ENCODE measurements around the gene GPHN.
"Not testable (repeated sequence)": the region's sequence is repeated elsewhere in the genome, so short reads cannot be mapped to it uniquely, and the experiment has no call there.

GPHN gene

DNA sequence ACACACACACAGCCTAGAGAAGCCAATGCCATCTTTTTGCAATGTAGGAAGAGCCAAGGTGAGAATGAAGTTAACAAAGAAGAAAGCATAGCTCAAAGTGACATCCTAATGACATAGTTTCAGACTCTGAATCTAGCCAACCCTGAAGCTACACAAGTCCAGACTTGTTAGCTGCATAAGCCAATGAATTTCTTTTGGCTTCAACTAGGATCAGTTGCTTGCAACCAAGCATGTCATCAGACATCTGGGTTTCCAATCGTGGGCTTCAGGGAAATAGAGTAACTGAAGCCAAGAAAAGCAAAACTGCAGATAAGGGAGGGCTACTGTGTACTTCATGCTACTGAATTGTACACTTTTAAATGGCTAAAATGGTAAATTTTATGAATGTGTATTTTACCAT, 4.4 kb upstream of the GPHN start:
- no peak for DNase-seq

DNA sequence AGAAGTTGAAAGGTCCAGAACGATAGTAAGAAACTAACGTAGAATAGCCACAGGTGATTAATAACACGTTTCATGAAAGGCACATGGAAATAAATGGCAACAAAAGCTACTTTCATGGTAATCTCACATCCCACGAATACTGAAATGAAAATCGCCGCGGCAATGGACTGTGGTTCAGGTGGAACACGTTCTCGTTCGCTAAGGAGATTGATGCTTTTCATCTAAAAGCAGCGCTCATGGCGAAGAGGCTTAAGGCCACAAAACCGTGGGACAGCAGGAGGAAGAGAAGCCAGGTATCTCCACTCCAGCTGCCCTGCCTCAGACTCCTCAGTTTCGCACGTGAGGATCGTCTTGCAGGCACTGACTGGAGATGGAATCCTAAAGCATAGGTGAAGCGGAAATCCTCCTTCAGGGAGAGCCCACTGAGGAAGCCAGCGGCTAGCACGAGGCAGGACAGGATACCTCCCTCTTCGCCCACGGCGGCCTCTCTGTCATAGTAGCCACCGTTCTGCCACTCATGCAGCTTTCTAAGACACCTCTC, 696 bp upstream of the GPHN start:
- DNase-seq, result no peak

DNA sequence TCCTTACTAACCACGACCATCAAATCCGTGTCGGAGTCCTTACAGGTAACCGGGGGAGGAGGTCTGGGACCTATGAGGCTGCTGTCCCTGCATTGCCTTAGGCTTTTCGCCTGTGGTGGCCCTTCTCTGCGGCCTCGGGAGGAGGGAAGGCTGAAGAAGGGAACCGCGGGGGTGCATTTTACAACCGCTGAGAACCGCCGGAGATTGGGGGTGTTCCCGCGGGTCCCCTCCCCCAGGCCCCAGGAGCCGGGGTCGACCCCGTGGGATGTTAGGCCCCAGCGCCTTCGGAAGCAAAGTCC, 549 bp downstream of the GPHN start:
- DNase-seq, result no peak

DNA sequence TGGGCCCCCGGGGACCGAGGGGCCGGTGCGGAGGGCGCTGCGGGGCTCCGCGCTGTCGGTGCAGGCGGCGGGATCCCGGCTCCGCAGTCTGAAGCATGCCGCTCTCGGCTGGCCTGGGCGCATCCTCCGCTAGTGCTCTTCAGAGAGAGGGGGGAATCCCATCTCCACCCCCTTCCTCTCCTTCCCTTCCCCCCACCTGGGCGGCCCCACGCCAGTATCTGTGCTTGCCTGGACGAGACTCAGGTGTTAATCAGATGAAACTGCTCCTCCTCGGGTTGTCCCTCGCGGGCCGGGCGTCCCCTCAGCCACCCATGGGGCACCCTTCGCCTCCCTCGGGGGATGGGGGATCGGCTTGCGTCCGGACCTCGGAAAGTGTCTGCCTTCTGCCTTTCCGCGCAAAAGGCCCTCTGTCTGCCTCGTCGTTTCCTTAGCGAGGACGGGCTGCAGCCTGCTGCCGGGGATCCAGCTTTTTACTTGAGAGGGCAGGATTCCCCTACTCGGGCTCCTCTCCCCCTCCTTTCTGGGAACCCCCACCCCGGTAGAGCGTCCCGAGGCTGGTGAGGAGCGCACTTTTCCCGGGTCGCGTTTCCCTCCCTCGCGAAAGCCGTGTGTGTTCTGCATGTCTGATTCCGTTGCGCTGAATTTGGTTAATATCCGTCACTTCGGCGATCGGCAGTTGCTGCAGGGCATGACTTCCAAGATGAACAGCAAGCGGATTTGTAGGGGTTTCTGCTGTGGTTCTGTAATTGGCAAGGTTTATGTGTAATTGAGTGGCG, 1.1 kb downstream of the GPHN start:
- peak; percentile 13 for DNase-seq

DNA sequence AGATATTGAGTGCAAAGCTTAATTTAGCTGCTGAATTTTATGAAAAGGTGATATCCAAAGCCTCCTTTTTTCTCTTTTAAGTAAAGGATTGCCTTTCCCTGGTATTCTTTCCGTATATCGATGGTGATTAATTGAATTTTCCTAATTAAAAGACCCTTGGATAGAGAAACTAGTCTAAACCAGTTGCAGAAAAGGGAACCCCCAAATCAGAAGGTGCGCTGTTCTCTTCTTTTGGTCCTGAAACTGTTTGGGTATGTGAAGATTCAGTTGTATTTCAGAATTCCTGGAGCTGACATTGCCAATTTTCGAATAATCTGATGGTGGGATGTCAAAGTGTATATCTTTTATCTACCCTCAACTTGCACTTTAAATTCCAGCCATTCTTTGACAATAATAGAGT, 1.9 kb downstream of the GPHN start:
- no peak for DNase-seq

DNA sequence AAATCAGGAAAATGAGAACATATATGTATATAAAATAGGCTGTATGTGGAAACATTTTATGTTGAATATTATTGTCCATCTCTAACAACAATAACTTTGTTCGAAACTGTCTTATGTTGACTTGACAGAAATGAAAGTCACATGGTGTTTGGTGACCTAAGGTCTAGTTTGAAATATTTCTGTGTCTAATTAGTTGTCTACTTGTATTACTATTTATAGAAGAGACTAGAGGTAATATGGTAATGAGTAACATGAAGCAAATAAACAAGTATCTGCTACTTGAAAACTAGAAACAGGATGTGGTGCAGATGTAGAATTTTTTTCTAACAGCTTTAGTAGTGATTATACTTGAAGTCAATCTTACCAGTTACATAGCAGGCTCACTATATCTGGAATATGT, 3.9 kb downstream of the GPHN start:
- DNase-seq, result no peak

DNA sequence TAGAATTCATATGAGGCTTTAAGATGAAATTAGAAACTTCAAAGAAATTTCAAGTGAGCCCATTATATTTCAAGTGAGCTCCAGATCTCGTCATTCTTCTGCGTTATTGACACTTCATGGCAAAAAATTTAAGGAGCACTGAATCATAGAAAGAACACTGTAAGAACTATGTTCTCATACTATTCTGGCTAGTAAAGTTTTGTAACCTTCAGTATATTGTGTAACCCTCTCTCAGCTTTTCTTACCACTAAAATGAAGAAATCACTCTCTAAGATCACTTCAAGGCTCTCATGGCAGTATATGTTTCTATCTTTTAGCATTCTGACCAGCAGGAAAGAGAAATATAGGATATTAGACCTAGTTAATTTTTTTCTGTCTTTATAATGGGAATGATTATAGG, 6.3 kb downstream of the GPHN start:
- no peak for DNase-seq

DNA sequence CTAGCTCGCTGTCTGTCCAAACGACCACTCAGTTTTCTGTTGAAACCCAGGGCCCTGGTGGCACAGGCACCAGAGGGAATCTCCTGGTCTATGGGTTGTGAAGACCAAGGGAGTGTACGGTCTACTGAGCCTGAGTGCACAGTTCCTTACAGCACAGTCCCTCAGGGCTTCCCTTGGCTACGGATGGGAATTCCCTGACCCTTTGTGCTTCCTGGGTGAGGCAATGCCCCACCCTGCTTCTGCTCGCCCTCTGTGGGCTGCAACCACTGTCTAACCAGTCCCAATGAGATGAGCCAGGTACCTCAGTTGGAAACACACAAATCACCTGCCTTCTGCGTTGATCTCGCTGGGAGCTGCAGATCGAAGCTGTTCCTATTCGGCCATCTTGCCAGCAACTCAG, 22.6 kb downstream of the GPHN start:
- no peak for DNase-seq

DNA sequence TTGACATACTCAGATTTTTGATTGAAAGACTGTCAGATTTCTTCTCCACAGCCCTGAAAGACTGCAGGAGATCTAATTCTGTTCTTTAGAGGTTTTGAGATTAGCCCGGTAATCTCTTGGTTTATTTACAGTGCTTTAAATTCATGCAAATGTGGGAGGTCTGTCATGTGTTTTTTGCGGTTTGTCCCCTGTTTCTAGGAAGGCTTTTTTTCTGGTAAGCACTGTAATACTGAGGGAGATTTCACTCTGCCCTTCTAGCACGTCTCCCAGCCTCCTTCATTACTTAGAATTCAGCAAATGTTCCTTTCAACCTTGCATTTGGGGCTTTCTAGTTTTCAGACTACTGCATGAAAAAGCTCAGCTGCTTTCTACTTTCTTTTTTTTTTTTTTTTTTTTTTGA, 31.1 kb downstream of the GPHN start:
- DNase-seq, result no peak

DNA sequence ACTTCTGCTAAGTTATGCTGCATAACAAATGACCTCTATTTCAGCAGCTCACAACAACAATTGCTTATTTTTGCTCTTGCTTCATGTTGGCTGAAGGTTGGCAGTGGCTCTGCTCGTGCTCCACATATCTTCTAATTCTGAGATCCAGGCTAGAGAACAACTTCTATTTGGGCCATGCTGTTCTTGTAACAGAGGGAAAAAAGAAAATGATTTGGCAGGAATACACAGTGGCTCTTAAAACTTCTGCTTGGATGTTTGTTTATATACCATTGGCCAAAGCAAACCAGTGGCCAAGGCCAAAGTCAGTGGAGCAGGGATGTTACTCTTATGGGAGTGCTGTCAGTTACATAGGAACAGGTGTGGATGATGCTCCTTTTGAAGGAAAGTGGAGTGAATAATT, 32.1 kb downstream of the GPHN start:
- no peak for DNase-seq

DNA sequence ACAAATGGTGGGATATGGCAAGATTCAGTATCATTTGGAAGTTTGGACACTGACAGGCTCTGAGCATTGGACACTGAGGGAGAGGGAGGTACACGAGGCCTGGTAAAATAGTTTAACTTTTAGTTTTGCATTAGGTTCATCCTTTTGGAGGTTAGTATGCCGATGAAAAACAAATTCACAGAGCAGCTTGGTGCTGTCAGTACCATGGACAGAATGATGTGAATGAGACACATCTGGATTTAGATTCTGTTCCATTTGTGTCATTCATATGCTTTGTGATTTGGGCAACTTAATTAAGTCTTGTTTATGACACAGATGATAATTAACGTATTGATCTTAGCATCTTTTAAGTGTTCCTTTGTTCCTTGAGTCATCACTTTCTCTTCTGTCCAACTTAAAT, 33.7 kb downstream of the GPHN start:
- no peak for DNase-seq

DNA sequence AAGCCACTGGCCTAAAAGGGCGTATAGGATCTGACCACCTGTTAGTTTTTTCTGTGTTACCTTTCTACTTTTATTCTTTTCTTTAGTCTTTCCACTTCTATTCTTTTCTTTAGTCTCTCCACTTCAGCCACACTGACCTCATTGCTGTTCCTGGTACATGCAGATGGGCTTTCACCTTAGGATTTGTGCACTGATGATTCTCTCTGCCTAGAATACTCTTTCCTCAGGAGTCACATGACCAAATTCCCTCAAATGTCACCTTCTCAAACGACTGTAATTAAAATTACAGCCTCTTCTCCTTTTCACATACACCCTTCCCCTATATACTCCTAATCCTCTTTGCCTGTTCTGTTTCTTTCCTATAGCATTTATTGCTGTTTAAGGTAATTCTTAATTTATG, 36.0 kb downstream of the GPHN start:
- DNase-seq, result no peak

DNA sequence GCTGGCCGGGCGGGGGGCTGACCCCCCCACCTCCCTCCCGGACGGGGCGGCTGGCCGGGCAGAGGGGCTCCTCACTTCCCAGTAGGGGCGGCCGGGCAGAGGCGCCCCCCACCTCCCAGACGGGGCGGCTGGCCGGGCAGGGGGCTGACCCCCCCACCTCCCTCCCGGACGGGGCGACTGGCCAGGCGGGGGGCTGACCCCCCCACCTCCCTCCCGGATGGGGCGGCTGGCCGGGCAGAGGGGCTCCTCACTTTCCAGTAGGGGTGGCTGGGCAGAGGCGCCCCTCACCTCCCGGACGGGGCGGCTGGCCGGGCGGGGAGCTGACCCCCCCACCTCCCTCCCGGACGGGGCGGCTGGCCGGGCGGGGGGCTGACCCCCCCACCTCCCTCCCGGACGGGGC, 37.2 kb downstream of the GPHN start:
- DNase-seq, result not testable (repeated sequence)

DNA sequence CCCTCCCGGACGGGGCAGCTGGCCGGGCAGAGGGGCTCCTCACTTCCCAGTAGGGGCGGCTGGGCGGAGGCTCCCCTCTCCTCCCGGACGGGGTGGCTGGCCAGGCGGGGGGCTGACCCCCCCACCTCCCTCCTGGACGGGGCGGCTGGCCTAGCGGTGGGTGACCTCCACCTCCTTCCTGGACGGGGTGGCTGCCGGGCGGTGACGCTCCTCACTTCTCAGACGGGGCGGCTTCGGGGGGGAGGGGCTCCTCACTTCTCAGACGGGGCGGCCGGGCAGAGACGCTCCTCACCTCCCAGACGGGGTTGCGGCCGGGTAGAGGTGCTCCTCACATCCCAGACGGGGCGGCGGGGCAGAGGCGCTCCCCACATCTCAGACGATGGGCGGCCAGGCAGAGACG, 37.8 kb downstream of the GPHN start:
- DNase-seq, result not testable (repeated sequence)

DNA sequence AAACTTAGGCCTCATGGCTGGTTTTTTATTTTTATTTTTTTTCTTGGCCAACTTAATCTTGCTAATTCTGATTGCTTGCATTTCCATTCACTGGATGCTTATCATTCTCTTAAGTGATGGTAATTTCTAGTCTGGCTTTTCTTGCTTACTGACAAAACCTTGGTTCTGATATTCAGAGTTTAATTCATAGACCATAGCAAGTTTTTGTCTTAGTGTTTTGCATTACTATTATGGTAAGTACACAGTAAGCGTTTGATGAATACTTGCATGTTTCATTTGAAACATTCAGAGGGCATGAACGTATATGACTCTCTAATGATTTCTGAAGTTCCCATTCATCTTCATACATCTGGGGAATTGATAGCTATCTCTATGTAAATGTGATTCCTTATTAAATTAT, 55.8 kb downstream of the GPHN start:
- DNase-seq, result no peak

DNA sequence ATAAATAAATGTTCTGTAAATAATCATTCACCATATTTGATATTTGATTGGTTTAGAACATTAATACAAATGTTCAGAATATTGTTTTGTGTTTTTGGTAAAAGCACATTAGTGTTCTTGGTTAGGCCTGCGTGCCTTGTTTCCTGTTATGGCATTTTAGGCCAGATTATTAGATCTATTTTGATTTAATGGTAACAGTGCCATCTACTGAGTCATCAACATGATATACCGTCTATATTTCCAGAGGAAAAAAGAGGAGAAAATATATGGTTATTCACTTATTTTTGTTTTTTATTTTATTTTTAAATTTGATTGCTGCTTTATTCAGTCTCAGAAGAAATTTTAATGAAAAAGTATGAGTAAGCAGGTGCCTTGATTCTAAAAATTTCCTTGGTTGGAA, 60.3 kb downstream of the GPHN start:
- DNase-seq, result no peak

DNA sequence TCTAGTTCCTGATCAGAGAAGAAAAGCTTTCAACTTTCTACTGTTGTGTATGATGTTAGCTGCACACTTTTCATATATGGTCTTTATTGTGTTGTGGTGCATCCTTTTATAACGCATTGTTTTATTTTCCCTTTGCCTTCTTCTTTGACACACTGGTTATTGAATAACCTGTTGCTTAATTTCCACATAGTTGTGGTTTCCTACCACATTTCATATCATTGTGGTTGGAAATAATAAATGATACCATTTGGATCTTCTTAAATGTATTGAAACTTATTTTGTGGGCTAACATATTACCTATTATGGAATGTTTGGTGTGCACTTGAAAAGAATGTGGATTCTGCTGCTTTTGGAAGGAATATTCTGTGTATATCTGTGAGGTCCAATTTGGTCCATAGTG, 64.9 kb downstream of the GPHN start:
- no peak for DNase-seq

DNA sequence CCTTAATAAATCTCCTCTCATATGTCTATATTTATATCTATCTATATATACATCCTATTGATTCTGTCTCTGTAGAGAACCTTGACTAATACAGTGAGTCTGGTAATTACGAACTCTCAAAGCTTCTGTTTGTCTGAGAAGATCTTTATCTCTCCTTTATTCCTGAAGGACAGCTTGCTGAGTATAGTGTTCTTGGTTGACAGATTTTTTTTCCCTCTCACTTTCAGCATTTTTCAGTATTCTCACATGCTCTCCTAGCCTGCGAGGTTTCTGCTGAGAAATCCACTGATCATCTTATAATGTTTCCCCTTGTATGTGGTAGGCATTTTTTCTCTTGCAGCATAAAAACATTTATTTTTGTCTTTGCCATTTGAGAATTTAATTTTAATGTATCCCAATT, 67.1 kb downstream of the GPHN start:
- no peak for DNase-seq

DNA sequence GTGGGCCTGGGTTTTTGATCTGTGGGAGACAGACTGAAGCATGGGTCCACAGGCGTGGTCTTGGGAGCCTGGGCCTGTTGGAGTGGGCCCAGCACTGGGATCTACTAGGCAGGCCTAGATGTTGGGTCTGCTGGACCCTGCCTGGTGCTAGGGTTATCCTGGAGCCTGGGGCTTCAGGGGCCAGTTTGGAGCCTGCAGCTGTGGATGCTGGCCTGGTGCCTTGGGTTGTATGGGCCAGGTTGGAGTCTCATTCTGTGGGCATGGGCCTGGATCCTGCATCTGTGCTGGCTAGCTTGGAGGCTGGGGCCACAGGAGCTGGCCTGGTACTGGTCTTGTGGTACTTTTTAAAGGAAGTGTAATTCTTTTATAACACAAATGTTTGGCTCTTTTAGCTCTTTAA, 68.0 kb downstream of the GPHN start:
- no peak for DNase-seq

DNA sequence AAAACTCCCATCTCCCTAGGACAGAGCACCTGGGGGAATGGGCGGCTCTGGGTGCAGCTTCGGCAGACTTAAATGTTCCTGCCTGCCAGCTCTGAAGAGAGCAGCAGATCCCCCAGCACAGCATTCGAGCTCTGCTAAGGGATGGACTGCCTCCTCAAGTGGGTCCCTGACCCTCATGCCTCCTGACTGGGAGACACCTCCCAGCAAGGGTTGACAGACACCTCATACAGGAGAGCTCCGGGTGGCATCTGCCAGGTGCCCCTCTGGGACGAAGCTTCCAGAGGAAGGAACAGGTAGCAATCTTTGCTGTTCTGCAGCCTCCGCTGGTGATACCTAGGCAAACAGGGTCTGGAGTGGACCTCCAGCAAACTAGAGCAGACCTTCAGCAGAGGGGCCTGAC, 79.8 kb downstream of the GPHN start:
- not testable (repeated sequence) for DNase-seq

DNA sequence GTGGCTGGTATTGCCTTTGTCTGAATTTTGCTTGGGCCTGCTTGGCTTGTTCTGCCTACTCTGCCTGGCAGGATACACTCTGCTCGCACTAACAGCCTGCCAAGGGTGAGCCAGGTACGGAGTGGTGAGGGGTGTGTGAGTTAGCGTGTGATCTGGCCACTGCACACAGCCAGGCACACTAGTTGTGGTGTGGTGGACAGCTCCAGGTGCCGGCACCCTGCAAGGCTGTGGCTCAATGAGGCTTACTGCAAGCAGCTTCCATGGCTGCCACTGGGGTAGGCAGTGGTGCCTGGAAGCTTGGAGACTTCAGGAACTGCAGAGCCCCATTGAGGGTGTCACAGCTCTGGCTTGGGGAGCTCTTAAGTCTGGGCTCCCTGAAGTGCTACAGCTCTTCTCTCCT, 87.4 kb downstream of the GPHN start:
- DNase-seq, result no peak

DNA sequence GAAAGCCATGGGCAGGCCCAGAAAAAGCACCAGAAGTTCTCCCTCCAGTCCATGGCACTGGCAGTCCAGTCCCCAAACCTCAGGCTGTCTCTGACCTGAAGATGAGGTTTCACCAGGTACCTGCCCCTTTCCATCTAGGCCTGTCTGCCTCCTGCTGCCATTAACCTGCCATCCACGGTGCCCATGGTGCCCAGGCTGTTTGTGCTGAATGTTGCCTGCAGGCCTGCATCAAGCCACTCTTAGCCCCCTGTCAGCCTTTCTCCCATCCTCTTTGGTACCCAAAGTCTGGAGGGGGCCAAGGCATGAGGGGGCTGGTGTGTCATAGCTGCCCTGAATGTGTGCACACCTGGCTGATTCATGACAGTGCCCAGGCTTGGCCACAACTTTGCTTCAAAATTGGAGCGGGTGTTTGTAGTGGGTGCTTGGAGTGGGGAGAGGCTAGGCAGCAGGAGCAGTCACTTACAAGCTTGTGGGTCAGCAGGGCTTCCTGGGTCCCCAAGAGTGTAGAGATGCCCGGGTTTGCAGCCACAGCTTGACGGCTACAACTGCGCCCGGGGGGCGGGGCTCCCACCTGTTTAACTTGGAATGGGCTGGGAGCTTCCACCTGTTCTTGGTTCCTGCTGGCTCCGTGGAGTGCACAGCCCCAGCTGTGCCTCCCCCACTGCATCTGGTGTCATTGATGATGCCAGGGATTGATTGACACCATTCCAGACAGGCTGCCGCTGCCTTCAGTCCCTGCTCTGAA, 88.5 kb downstream of the GPHN start:
- DNase-seq, result no peak

DNA sequence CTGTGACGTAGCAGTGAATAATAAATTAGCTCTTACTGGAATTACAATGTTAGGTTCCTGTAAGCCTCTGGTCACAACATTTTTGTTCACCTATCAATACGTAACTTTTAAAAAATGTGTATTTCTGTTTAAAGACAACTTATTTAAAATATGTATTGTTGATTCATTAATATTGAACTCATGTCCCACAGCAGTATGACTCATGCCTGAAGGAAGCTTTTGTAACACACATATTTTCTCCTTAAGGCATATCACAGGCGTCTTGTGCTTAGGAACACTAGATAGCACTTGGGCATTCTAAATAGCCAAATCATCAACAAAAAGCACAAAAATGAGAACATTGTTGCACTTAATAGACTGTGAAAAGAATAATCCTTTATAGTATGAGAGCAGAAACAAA, 92.5 kb downstream of the GPHN start:
- no peak for DNase-seq

DNA sequence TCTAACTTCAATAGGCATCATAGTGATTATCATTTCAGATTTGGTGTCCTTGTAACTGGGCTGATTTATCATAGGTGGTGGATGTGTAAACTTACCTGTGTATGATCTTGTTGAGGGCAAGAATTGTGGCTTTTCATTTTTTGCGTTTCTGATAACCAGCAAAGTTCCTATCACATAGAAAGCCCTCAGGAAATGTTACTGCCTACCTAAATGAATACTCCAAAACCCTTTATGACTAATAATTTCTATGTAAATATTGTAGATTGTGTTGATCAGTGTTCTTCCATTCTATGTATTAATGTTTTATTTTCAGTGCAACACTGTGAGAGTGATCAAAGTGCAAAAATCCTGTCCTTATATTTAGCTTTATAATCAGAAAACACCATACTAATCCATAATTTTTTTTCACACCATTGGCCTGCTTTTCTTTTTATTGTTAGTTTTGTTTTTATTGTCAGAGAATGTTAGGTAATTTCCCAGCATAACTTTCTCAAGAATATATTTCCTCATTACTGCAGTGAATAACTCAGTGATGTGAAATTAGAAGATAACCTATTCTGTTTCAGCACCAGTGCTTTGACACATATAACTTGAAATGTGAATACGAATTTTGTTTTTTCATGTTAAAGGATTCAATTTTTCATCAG, 94.1 kb downstream of the GPHN start:
- DNase-seq, result no peak
